Stimulated activated CD4-positive, alpha-beta T cell treated with anti-CD3 and anti-CD28 coated beads, Interleukin-2, amount 100 ng/mL, for 48 hours (primary cell): ENCODE results near the gene FMN2.
"Not testable (repeated sequence)": the region's sequence is repeated elsewhere in the genome, so short reads cannot be mapped to it uniquely, and the experiment has no call there.

Source experiments
- DNase-seq, 2 donors: peaks; one replicate each; pipeline ENCODE4 v3.0.0-alpha.2; 2020

The FMN2 gene

DNA sequence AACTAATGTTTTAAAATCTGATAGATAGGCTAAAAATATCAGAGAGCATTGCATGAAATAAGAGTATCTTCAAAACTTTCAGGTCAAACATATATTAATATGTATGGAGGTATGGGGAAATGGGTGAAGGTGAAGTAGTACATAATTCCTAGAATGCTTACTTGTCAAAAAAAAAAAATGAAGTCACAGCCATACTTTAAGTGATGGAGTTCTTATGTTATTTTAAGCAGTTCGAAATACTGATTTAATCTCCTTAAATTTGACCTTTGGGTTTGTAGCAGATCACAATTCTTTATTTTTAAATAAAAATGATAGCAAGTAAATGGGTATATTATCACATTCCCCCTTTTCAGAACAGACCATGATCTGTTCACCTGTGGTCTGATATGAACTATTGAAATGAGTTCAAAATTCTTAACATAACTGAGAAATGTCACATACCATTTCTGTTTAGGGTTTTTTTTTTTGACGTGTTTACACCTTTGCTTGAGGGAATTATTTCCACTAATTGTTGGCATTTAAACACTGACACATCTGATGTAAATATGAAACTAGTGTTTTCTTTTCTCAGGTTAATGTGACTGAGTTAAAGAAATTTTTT is 300.1 kb downstream of the FMN2 start:
- DNase-seq = no peak

DNA sequence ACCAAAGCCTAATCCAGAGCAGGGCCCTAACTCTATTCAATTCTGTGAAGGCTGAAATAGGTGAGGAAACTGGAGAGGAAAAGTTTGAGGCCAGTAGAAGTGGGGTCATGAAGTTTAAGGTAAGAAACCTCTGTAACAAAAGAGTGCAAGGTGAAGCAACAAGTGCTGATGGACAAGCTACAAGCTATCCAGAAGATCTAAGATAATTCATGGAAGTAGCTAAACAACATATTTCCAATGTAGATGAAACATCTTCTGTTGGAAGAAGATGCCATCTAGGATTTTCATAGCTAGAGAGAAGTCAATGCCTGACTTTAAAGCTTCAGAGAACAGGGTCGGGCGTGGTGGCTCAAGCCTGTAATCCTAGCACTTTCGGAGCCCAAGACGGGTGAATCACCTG is 302.7 kb downstream of the FMN2 start:
- DNase-seq = no peak

DNA sequence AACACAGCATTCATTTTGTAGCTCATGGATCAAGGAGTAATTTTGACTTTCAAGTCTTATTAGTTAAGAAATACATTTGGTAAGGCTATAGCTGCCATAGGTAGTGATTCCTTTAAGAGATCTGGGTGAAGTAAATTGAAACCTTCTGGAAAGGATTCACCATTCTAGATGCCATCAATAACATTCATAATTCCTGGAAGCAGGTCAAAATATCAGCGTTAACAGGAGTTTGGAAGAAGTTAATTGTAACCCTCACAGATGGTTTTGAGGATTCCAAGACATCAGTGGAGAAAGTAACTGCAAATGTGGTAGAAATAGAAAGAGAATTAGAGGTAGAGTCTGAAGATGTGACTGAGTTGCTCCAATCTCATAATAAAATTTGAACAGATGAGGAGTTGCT is 303.7 kb downstream of the FMN2 start:
- DNase-seq = no peak

DNA sequence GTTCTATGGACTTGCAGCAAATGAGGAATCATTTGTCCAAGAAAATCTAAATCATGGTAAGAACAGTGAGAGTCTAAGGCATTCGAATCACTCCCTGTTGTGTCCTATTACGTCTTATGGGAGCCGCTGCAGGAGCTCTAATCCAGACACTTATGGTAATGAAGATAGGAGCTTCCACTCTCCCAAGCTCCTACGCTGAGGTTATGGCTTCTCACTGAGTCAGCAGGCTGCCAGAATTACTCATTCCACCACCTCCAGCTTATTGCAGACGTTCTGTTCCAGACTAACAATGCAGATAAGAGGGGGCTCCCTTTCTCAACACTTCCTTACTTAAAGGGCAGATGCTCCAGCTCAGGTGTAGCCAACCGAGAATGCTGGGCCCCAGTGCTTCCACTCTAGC is 307.7 kb downstream of the FMN2 start:
- DNase-seq = no peak

DNA sequence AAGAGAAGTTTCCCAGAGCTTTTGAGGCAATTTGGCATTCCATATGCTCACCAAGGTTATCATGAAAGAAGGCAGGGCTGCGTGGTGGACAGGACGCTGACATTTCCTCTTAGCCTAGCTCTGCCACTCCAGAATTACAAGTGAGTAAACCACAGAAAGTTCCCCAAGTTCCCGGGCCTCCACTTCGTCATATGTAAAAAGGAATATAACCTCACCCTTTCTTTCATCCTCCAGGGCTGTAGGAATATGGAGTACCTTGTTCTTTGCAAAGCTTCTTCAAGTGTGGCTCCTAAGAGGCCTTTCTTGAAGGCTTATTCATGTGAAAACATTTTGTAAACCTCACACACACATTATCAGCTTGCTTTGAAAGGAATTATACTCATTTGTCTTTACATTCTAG is 310.0 kb downstream of the FMN2 start:
- DNase-seq = no peak

DNA sequence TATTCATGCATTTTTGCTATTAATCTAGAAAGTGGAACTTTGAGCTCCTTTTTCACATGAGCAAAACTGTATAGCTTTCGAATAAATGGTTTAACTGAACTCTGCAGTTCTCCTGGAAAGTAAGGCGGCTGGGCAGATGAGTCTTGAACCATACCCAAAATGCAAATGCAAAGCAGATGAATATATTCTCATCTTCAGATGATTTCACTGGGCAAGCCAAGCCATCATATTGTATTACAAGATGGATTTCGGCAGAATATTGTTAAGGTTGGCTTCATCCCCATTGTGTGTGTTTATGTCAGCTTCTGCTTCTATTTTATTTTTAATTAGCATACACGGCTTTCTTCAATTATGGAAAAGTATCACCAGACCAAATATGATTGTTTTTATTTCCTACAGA is 310.6 kb downstream of the FMN2 start:
- no peak for DNase-seq

DNA sequence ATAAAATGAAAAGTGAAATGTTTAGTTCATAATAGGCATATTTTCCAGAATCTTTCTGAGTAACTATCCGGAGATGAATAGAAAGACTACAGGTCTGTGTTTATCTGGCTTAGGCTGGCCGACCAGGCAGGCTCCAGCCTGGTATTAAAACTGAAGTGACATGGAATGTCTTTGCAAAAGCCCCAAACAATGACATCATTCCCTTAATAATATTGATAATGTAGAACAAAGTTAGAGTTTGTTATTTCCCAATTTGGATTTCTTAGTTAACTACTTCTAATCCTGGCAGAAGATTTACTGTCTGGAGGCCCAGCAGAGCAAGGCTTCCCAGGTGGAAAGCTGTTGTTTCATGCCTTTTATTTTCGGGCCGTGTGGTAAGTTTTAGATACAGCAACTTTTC is 312.6 kb downstream of the FMN2 start:
- no peak for DNase-seq

DNA sequence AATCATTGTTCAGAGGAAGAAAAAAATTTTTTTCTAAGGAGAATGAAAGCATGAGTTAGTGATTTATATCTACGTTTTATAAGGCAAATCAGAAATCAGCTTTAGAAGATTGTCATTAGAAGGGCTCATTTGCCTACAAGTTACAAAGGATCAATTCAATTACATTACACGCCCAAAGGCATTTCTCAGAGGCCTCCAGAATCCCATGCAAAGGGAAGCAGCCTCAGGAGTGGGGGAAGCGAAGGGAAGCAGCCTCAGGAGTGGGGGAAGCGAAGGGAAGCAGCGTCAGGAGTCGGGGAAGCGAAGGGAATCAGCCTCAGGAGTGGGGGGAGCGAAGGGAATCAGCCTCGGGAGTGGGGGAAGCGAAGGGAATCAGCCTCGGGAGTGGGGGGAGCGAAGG is 314.1 kb downstream of the FMN2 start:
- DNase-seq = no peak

DNA sequence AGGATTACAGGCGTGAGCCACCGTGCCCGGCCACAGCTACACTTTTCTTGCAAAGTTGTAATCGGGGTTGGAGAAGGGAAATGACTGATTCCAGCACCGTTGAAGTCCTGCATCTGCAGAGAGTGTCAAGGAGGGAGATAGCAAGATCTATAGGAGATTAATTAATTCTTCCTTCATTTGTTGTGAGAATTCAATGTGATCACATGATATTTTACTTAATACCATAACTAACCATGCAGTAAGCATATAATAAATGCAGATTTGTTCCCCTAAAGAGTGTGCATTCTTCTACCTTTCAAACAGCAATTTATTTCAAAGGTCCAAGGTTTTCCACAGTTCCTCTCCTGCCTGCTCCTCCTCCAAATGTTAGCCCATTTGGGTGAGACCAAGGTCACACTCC is 315.7 kb downstream of the FMN2 start:
- DNase-seq = no peak

DNA sequence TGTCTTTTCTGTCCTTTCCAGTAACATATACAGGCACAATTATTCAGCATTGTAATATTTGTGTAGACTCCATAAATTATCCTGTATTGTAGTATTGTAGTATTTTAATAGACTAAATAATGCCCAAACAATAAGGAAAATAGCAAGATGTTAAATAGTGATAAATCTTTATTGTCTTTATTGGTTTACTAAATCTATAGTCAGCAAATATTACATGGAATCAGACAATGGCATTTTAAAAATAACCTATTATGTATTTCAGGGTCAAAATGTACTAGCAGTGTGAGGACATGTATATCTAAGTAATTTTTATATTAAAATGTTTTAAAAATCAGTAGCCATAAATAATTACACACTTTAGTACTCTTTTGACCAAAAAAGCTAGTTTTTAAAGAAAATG is 317.9 kb downstream of the FMN2 start:
- no peak for DNase-seq

DNA sequence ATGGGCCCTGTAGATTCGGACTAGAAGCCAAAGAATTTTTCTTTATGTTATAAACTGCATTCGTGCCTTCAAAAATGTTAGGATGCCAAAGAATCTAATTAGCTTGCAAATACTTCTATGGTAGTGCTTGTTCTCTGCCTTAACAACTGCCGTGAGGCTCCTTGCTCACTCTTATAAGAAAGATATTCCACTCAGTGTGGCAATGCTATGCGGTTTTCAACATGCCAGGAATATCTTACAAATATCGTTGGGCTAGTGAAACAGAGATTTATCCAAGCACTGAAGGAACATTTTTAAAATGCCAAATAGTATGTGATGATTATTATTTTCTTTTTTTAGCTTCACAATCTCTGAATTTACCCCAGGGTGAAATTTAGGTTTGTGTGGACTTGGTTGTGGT is 322.0 kb downstream of the FMN2 start:
- no peak for DNase-seq

DNA sequence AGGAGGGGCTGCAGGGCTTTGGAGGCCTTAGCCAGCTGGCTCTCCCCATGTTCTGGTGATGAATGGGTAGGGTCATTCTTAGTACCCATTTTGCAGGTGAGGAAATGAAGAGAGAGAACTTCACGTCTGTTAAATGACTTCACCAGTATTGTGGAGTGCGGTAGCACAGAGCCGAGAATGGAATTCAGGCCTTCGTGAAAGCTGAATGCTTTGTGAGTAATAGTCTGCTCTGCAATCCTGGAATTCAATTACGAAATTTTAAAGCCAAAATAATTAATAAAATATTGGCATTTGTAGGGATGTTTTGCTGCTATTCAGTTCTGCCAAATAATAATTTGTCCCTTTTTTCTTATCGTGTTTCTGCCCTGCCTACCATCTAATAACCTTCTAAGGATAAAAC is 322.6 kb downstream of the FMN2 start:
- DNase-seq = no peak

DNA sequence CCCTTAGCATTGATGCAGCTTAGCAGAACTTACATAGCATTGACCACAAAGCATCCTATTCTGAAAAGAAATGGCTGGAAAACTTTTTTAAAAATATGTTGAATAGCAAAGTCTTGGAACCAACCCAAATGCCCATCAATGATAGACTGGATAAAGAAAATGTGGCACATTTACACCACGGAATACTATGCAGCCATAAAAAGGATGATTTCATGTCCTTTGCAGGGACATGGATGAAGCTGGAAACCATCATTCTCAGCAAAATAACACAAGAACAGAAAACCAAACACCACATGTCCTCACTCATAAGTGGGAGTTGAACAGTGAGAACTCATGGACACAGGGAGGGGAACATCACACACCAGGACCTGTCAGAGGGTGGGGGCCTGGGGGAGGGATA is 323.3 kb downstream of the FMN2 start:
- DNase-seq = not testable (repeated sequence)

DNA sequence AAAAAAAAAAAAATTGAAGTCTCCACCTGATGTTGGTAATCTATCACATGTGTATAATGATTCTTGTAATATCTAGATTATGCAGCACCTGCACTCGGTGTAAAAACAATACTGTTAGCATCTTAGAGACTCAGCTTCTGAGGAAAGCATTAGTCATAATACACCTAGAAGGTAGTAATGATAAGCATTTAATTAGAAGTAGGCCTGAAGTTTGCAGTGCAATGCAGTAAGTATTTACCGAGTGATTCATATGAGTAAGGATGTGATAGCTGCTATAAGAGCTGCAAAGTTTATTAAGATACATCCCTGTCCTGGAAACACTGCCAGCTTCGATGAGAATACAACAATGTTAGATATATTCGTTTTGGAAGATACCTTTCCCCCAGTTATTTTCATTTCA is 323.8 kb downstream of the FMN2 start:
- no peak for DNase-seq

DNA sequence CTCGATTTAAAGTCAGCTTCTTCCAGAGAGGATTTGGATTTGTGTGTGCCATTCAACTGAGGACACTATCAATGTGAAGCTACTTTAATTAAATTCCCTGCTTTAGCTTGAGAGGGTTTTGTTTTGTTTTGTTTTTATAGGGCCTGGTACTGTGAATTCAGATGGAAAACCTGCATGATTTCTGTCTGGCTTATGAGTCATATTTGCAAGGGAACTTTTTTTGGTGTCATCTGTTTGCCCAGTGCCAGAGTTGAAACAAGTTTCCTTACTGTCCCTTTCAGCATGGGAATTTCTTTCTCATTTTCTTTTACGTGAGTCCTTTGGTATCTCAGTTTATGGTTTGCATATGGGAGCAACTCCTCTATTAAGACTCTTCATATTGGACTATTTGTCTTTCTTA is 325.6 kb downstream of the FMN2 start:
- DNase-seq = no peak

DNA sequence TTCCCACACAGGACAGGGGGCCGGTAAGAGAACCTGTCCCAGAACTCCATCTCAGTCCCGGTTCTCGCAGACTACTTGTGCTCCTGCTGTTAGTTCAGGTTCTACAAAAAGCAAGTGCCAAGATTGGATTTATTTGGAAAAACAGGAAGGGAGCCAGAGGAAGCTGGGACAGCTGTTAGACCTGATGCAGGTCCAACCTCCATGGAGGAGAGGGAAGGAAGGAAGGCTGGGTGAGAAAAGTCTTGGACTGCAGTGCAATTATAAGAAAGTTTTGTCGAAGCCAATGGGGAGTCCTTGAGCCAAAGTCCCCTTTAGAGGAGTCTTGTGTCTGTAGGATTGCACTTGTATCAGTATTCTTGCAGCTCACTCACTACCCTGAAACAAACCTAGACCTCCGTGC is 329.1 kb downstream of the FMN2 start:
- DNase-seq = no peak

DNA sequence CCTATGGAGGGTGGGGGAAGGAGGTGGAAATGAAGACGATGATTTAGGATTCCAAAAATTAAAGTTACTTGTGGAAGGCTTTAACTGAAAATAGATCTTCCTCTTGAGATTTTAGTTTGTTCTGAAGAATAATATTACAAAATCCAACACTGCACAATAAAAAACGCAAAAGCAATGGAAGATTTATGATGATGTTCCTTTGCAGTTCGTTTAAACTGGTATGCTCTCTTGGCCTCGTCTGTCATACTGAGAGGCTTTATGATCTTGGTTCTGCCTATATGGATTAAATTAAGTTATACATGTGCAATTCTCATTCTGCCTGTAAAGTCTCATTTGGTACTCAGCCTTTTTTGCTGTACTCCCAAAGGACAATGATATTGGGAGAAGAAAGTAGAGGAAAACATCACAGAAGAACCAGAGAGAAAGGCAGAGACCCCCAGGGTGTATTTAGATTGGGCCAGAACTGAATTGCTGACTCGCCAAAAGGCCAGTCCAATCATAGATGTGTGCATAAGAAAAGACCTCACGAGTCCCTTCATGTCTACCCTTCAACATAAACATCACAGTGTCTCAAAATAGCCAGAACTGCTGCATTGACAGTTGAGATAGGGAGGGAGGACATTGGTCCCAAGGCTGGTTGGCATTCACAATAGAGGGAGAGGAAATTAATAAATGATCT is 331.7 kb downstream of the FMN2 start:
- DNase-seq = no peak

DNA sequence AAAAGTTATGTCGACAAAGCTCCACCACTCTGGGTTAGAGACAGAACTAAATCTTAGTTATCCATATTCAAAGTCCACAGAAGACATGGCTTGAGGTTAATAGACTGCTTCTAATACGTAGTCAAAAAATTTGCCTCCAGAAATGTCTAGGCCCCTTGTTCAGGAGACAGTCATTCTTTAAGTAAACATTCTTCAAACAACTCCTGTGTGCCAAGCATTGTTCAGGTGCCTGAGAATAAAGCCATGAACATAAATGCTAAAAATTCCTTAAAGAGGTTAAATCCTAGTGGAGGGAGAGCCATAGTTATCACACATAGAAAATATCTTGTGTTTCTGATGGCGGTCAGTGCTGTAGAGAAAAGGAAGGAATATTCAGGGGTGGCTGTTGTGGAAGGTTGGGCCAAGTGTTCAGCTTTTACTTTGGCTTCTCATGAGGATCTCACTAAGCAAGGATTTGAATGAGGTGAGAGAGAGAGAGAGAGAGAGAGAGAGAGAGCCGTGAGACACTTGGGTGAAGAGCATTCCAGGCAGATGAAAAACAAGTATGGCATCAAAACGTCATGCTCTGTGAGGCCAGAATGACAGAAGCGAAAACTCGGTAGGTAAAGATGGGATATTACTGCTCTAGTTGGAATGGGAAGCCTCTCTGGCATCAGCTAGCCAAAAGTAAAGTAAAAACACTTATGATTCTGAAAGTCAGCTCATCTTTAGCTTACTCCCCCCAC is 333.2 kb downstream of the FMN2 start:
- DNase-seq = no peak

DNA sequence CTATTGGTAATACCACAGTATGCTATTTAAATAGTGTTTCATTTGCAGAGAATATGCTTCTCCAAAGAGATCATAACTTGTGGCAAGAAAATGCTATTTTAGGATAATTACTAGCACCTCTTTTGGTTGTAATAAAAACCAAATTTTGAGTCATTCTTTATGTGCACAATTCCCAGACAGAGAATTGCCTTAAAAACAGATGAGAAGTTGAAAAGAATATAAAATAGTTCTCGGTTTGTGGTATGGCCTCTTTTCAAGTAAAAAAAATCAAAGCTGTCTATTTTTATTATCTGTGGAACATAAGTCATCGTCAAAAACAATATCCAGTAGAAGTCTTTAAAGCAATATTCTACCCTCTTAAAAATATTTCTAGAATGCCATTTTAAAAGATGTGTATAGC is 334.4 kb downstream of the FMN2 start:
- no peak for DNase-seq

DNA sequence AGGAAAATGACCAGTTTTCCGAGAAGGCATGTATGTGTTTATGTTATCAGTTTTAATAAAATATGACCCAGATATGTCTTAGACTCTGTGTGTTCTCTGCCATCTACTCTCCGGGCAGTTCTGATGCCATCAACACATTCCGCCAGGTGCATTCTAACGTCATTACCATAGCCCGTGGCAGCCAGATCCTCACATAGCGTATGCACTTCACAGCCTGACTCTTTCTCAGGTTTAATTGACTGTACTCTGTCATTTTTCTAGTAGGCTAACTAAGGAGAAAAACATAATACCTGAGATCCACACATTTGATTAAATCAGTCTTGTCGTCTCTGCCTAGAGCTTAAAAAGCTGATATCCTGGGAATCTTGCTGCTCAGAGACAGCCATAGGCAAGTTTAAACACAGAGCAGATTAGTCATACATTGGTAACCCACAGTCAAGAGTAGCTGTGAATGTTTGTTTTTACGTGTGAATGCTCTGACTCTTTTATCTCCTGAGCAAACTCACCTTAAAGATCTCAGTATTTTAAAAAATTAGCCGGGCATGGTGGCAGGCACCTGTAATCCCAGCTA is 344.4 kb downstream of the FMN2 start:
- no peak for DNase-seq

DNA sequence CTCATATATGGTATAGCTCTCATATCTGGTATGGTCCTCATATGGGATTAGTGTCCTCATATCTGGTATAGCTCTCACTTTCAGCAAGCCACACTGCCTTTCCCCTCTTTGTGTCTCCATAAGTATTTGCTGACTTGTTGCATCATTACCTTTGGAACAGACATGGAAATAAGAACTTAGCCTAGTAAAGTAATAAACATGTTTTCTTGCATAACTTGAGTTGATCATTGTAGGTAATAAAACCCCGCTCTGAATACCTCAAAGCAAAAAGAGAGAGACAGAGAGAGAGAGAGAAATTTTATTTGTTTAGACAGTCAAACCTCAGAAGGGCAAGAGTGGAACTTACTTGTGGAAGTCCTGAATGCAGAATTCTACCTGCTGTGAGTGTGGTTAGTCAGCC is 350.0 kb downstream of the FMN2 start:
- DNase-seq = no peak

DNA sequence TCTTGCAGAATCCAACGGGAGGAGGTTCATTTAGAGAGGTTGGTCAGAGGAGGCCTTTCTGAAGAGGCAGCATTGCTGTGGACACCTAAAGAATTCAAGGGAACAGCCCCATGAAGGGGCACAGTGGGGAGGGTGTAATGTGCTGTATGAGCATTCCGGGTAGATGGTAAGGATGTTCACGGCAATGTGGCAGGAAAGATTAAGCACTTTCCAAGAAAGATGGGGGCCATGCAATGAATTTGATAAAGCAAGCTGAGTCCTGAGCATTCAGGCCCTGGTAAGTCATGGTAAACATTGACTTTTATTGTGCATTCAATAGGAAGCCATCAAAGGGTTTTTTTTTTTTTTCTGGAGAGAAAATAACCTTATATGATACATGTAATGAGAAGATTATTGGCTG is 353.7 kb downstream of the FMN2 start:
- DNase-seq = no peak

DNA sequence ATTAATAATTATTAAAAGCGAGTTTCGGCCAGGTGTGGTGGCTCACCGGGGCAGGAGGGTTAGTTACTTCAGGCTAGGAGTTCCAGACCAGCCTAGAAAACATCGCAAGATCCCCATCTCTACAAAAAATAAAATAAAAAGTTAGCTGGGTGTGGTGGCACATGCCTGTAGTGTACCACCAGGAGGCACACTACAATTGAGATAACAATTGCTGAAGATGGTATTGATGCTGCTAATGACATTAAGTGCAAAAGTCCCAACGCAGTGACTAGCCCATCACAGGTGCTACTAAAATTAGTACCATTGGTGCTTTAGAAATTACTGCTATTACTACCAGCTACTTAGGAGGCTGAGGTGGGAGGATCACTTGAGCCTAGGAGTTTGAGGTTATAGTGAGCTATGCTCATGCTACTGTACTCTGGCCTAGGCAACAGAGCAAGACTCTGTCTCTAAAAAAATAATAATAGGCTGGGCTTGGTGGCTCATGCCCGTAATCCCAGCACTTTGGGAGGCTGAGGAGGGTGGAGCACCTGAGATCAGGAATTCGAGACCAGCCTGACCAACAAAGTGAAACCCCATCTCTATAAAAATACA is 363.6 kb downstream of the FMN2 start:
- DNase-seq = no peak

DNA sequence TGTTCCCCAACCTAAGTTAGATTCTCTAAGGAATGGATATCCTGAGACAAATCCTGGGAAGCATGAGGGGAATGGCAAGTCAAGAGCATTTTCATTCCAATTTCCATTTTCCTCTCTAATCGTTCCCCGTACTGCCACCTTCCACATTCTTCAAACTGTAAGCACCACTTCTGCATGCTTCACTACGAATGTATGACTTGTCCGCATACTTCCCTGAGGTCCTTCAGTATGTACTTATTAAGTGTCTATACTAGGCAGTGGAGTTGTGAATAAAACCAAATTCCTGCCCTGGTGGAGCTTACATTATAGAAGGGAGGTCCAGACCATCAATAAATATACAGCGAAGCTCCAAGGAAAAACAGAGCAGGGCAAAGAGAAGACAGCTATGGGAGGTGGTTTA is 365.5 kb downstream of the FMN2 start:
- DNase-seq = no peak
